Breast epithelium (tissue), 3 donors: ENCODE data around the gene CTRB1.

Experiments used
- POLR2AphosphoS5 ChIP-seq, 3 donors: sonication (generic); formaldehyde crosslinking; IDR thresholded peaks; one replicate each; pipeline ENCODE4 v1.6.1; 2017; ENCODE audit warnings: antibody characterized with exemption in 3 of 3
- TF ChIP-seq, protein P1 (sequence below), 3 donors: fragments of 450-650 bp; IDR thresholded peaks; one replicate each; pipeline ENCODE4 v1.5.1; 2016 to 2017; ENCODE audit warnings: antibody characterized with exemption in 3 of 3, mild to moderate bottlenecking in 3 of 3, moderate library complexity in 3 of 3

DNA sequence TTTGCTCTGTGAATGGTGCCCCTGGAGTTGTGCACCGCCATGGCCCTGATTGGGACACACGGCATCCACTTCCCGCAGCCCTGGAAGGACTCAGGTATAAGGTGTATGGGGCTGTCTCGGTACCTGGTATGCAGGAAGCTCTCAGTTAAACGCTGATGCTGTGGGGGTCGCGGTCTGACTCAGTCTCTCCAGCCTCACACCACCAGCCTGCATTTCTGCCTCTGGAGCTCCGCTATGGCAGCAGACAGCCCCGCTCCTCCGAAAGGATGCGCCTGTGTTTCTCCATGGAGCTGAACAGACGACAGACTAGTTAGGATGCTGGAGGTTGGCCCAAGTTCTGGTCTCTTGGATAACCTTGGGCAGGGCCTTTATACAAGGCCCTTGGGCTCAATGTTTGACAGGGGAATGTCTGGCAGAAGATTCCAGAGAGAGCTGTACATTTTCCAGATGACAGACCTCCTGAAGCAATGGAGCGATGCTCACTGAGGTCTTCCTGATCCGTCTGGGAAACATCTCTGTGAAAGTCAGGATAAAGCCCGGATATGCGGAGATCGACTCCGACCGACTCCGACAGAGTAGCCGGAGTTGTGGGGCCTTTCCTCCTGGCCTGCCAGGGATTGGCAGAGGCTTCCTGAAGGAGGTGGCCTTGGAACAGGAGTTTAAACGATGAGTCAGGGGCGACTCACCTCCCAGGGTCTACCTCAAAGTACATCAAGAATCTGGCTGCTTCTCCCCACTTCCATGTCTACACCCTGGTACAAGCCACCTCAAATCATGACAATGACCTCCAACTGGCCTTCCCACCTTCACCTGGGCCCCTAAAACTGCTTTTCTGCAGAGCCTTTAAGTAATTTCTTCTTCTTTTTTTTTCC, 54.5 kb downstream of the CTRB1 start:
- TF ChIP-seq, protein P1, sequence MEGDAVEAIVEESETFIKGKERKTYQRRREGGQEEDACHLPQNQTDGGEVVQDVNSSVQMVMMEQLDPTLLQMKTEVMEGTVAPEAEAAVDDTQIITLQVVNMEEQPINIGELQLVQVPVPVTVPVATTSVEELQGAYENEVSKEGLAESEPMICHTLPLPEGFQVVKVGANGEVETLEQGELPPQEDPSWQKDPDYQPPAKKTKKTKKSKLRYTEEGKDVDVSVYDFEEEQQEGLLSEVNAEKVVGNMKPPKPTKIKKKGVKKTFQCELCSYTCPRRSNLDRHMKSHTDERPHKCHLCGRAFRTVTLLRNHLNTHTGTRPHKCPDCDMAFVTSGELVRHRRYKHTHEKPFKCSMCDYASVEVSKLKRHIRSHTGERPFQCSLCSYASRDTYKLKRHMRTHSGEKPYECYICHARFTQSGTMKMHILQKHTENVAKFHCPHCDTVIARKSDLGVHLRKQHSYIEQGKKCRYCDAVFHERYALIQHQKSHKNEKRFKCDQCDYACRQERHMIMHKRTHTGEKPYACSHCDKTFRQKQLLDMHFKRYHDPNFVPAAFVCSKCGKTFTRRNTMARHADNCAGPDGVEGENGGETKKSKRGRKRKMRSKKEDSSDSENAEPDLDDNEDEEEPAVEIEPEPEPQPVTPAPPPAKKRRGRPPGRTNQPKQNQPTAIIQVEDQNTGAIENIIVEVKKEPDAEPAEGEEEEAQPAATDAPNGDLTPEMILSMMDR (IDR thresholded peaks at IDR 0.05): no peak
- TF ChIP-seq POLR2AphosphoS5 (IDR thresholded peaks at IDR 0.05): no peak
